IMR-90 (cell line): ENCODE results near the gene SORCS1. TPM values are rescaled to one million over a fixed set of nuclear protein-coding genes. Genes with fewer than 3 reads are reported as not detected.

Experiments used
- ATAC-seq: fragments of 200-7000 bp; cut with Tn5 transposase; 2 replicates; pipeline ENCODE4 v1.9.1; 2020; ENCODE audit warnings: low read depth, mild to moderate bottlenecking, moderate library complexity
- BruUV-seq: library from RNA; stranded (reverse); fragments of 400-500 nt; replicated peaks from 2 replicates; lab custom pipeline; 2021; lab: Mats Ljungman, UMichigan
- CTCF ChIA-PET: fragments of 300-600 bp; formaldehyde crosslinking; extraction: SDS; loops from one replicate; lab custom pipeline; 2021; ENCODE audit warnings: antibody characterized with exemption; lab: Yijun Ruan, JAX
- POLR2A ChIA-PET: fragments of 300-600 bp; sonication (Branson Sonifier 250); formaldehyde crosslinking; loops from one replicate; lab custom pipeline; 2022; ENCODE audit warnings: antibody characterized with exemption; ENCODE audit not compliant: unreplicated experiment; lab: Charles Lee
- DNase-seq: peaks from one replicate; pipeline ENCODE4 v3.0.0; 2013
- H2AFZ ChIP-seq: replicated peaks from 2 replicates; pipeline ENCODE3; 2013; ENCODE audit warnings: low read length, mild to moderate bottlenecking; ENCODE audit not compliant: poor library complexity
- H2AK5ac ChIP-seq: 2 replicates; pipeline ENCODE4 v1.6.1; 2013; ENCODE audit warnings: low read depth, low read length, inconsistent platforms
- H2AK9ac ChIP-seq: replicated peaks from 2 replicates; pipeline ENCODE3; 2013; ENCODE audit warnings: mild to moderate bottlenecking, low read depth, low read length, moderate library complexity; ENCODE audit not compliant: poor library complexity
- H2BK120ac ChIP-seq: 2 replicates; pipeline ENCODE4 v1.6.1; 2013; ENCODE audit warnings: low read depth, low read length, inconsistent platforms
- H2BK15ac ChIP-seq: 3 replicates; pipeline ENCODE4 v1.6.1; 2013; ENCODE audit warnings: low read depth, low read length, inconsistent platforms
- H2BK20ac ChIP-seq: 2 replicates; pipeline ENCODE4 v1.6.1; 2013; ENCODE audit warnings: low read depth, mild to moderate bottlenecking, inconsistent platforms, low read length, moderate library complexity
- H2BK5ac ChIP-seq: 2 replicates; pipeline ENCODE4 v1.6.1; 2013; ENCODE audit warnings: mild to moderate bottlenecking, low read depth, low read length, inconsistent platforms; ENCODE audit not compliant: poor library complexity, severe bottlenecking
- H3K14ac ChIP-seq: replicated peaks from 2 replicates; pipeline ENCODE4 v1.6.1; 2013; ENCODE audit warnings: low read depth, low read length, inconsistent platforms
- H3K18ac ChIP-seq: 2 replicates; pipeline ENCODE4 v1.6.1; 2013; ENCODE audit warnings: low read depth, low read length, control low read depth
- H3K23ac ChIP-seq: 2 replicates; pipeline ENCODE4 v1.6.1; 2013; ENCODE audit warnings: low read depth, low read length, inconsistent platforms
- H3K27ac ChIP-seq: 2 replicates; pipeline ENCODE4 v1.5.1; 2013; ENCODE audit warnings: mild to moderate bottlenecking, control low read depth, low read length; ENCODE audit not compliant: insufficient read depth
- H3K27me3 ChIP-seq: 2 replicates; pipeline ENCODE4 v1.6.1; 2013; ENCODE audit warnings: low read length; ENCODE audit not compliant: control insufficient read depth, insufficient read depth
- H3K36me3 ChIP-seq: 2 replicates; pipeline ENCODE4 v1.6.1; 2013; ENCODE audit warnings: low read length, mixed read lengths; ENCODE audit not compliant: control insufficient read depth, insufficient read depth
- H3K4ac ChIP-seq: 2 replicates; pipeline ENCODE4 v1.6.1; 2013; ENCODE audit warnings: low read depth, low read length, inconsistent platforms
- H3K4me1 ChIP-seq: 2 replicates; pipeline ENCODE4 v1.6.1; 2013; ENCODE audit warnings: low read length, mixed read lengths; ENCODE audit not compliant: control insufficient read depth, insufficient read depth
- H3K4me2 ChIP-seq: 2 replicates; pipeline ENCODE4 v1.6.1; 2013; ENCODE audit warnings: low read depth, mild to moderate bottlenecking, control low read depth, low read length, moderate library complexity
- H3K4me3 ChIP-seq: 2 replicates; pipeline ENCODE4 v1.5.1; 2013; ENCODE audit warnings: low read depth, mild to moderate bottlenecking, control low read depth, low read length, moderate library complexity; ENCODE audit not compliant: insufficient read depth
- H3K56ac ChIP-seq: 2 replicates; pipeline ENCODE4 v1.6.1; 2013; ENCODE audit warnings: low read length, inconsistent platforms; ENCODE audit not compliant: insufficient read depth; ENCODE audit errors: extremely low read depth
- H3K79me1 ChIP-seq, 2 experiments: 2 replicates each; pipeline ENCODE4 v1.6.1; 2013; ENCODE audit warnings: low read length in 2 of 2, inconsistent platforms in 1 of 2, low read depth in 1 of 2
- H3K9ac ChIP-seq: 2 replicates; pipeline ENCODE4 v1.6.1; 2013; ENCODE audit warnings: low read depth, low read length, control low read depth
- H3K9me1 ChIP-seq: 2 replicates; pipeline ENCODE4 v1.6.1; 2013; ENCODE audit warnings: low read length, inconsistent platforms; ENCODE audit not compliant: insufficient read depth
- H3K9me3 ChIP-seq: 2 replicates; pipeline ENCODE4 v1.6.1; 2013; ENCODE audit warnings: low read length; ENCODE audit not compliant: control insufficient read depth, insufficient read depth
- H4K20me1 ChIP-seq: 2 replicates; pipeline ENCODE4 v1.6.1; 2013; ENCODE audit warnings: low read length, inconsistent platforms; ENCODE audit not compliant: insufficient read depth
- H4K5ac ChIP-seq: 2 replicates; pipeline ENCODE4 v1.6.1; 2013; ENCODE audit warnings: mild to moderate bottlenecking, low read depth, low read length, control low read depth
- H4K8ac ChIP-seq, 2 experiments: 2 replicates each; pipeline ENCODE4 v1.6.1; 2013; ENCODE audit warnings: low read depth in 2 of 2, low read length in 2 of 2, control low read depth in 1 of 2, inconsistent platforms in 1 of 2
- H4K91ac ChIP-seq: 2 replicates; pipeline ENCODE4 v1.6.1; 2013; ENCODE audit warnings: low read depth, low read length, inconsistent platforms; ENCODE audit not compliant: insufficient read depth
- BHLHE40 ChIP-seq: fragments of 150-350 bp; IDR thresholded peaks from 2 replicates; pipeline ENCODE4 v1.6.1; 2016; ENCODE audit warnings: mild to moderate bottlenecking, low read depth, low read length
- CEBPB ChIP-seq: IDR thresholded peaks from 2 replicates; pipeline ENCODE4 v1.6.1; 2012; ENCODE audit warnings: low read depth, low read length, improper control_type of control experiment
- CHD1 ChIP-seq: IDR thresholded peaks from 2 replicates; pipeline ENCODE4 v1.6.1; 2012; ENCODE audit warnings: low read depth, low read length, improper control_type of control experiment
- CTCF ChIP-seq: conservative IDR thresholded peaks from 2 replicates; pipeline ENCODE4 v1.5.1; 2012; ENCODE audit warnings: mild to moderate bottlenecking, low read depth, low read length, improper control_type of control experiment
- FOS ChIP-seq: fragments of 150-350 bp; IDR thresholded peaks from 2 replicates; pipeline ENCODE4 v1.6.1; 2016; ENCODE audit warnings: low read depth, low read length
- MAFK ChIP-seq: IDR thresholded peaks from 2 replicates; pipeline ENCODE4 v1.6.1; 2012; ENCODE audit warnings: low read depth, low read length, improper control_type of control experiment
- MXI1 ChIP-seq: IDR thresholded peaks from 2 replicates; pipeline ENCODE4 v1.6.1; 2012; ENCODE audit warnings: low read depth, mild to moderate bottlenecking, low read length, moderate library complexity, borderline replicate concordance
- NFE2L2 ChIP-seq: fragments of 150-350 bp; IDR thresholded peaks from 2 replicates; pipeline ENCODE4 v1.6.1; 2016; ENCODE audit warnings: low read depth, mild to moderate bottlenecking, low read length
- RAD21 ChIP-seq: IDR thresholded peaks from 2 replicates; pipeline ENCODE4 v1.6.1; 2012; ENCODE audit warnings: low read length, improper control_type of control experiment
- RCOR1 ChIP-seq: IDR thresholded peaks from 2 replicates; pipeline ENCODE4 v1.6.1; 2012; ENCODE audit warnings: mild to moderate bottlenecking, low read length, improper control_type of control experiment; ENCODE audit not compliant: insufficient replicate concordance
- RFX5 ChIP-seq: IDR thresholded peaks from 2 replicates; pipeline ENCODE4 v1.8.0; 2012; ENCODE audit warnings: low read depth, mild to moderate bottlenecking, low read length, moderate library complexity
- SMC3 ChIP-seq: fragments of 150-350 bp; IDR thresholded peaks from 2 replicates; pipeline ENCODE4 v1.6.1; 2016; ENCODE audit warnings: low read depth, mild to moderate bottlenecking, antibody characterized with exemption, low read length, moderate library complexity
- USF2 ChIP-seq: fragments of 150-350 bp; IDR thresholded peaks from 2 replicates; pipeline ENCODE4 v1.6.1; 2017; ENCODE audit warnings: mild to moderate bottlenecking, antibody characterized with exemption, low read length, low read depth
- WGBS, 2 experiments: methylation state at CpG; one replicate each; pipeline versions ENCODE4 v1.1.5 to v1.1.7; 2013; ENCODE audit warnings: missing lambda C conversion rate in 2 of 2; ENCODE audit not compliant: insufficient read length in 1 of 2; ENCODE audit errors: extremely low coverage in 2 of 2; 5-methylcytosine and 5-hydroxymethylcytosine counted together
- dilution Hi-C: fragments of 300-500 bp; cut with HindIII; formaldehyde crosslinking; loops from one replicate; pipeline ENCODE4 v1.14.3; 2018; ENCODE audit warnings: low sequenced_read_pairs; ENCODE audit not compliant: unreplicated experiment
- in situ Hi-C: fragments of 300-500 bp; cut with MboI; formaldehyde crosslinking; loops from 3 replicates; pipeline ENCODE4 v1.14.3; 2019; ENCODE audit warnings: low sequenced_read_pairs, inconsistent platforms, mixed read lengths
- intact Hi-C: fragments of 100-400 bp; cut with micrococcal nuclease; formaldehyde crosslinking; loops from 2 replicates; pipeline ENCODE4 v1.10.0; 2022
- polyA plus RNA-seq, 3 experiments: library from polyadenylated mRNA; depleted of rRNA; stranded (reverse); fragments of >200 nt; gene quantifications; 2 replicates each; pipeline ENCODE4 v1.2.3, GENCODE V29; 2012; ENCODE audit warnings: low replicate concordance in 1 of 3
- total RNA-seq: library from RNA; depleted of rRNA; stranded (reverse); fragments of >200 nt; gene quantifications from 2 replicates; pipeline ENCODE4 v1.2.3, GENCODE V29; 2012

The SORCS1 gene
- total and polyA plus RNA-seq, 2 of the 4 experiments (the other 2 are of a cell fraction) = under 0.01 TPM; not detected in 1

GRCh38 chr10:106825576-106826364 lies 338.7 kb downstream of the SORCS1 start:
- dilution Hi-C loops = no loop called here

More at GRCh38 chr10:106825576-106826364, 338.7 kb downstream of the SORCS1 start:
- no peak overlapping the region for H3K4ac ChIP-seq
- no peak overlapping the region for H2AFZ ChIP-seq
- no peak for TF ChIP-seq USF2
- TF ChIP-seq RFX5 = no peak
- TF ChIP-seq SMC3 = no peak
- TF ChIP-seq CHD1 = no peak
- no peak for TF ChIP-seq CTCF
- no peak for TF ChIP-seq FOS
- no peak for TF ChIP-seq BHLHE40
- TF ChIP-seq RCOR1 = no peak
- no peak for TF ChIP-seq MAFK
- TF ChIP-seq NFE2L2 = no peak
- TF ChIP-seq CEBPB = no peak
- TF ChIP-seq MXI1 = no peak
- no peak for TF ChIP-seq RAD21
- no peaks in the 10 kb centered on the region for H3K36me3 ChIP-seq
- H3K56ac ChIP-seq = no peak overlapping the region
- H4K20me1 ChIP-seq = no peaks in the 10 kb centered on the region
- H3K27ac ChIP-seq = no peak overlapping the region
- no peak overlapping the region for H3K4me3 ChIP-seq
- intact Hi-C loops = no loop called here
- H3K9me1 ChIP-seq = no peaks in the 10 kb centered on the region
- ATAC-seq = no peak
- no peak overlapping the region for H4K5ac ChIP-seq
- DNase-seq = no peak
- no peak overlapping the region for H3K9ac ChIP-seq
- CTCF ChIA-PET = no interaction called here
- no peak overlapping the region for H4K91ac ChIP-seq
- H3K4me1 ChIP-seq = no peaks in the 10 kb centered on the region
- H2BK5ac ChIP-seq = no peak overlapping the region
- H2AK9ac ChIP-seq = no peak overlapping the region
- in situ Hi-C loops = no loop called here
- BruUV-seq = no TSS peak
- H3K18ac ChIP-seq = no peak overlapping the region
- H3K14ac ChIP-seq = no peak overlapping the region
- H3K79me1 ChIP-seq = no peaks in the 10 kb centered on the region
- no peak overlapping the region for H2BK20ac ChIP-seq
- H2BK15ac ChIP-seq = no peak overlapping the region
- WGBS, 2 experiments = 58% methylated on average over 2 of the region's 10 CpGs; no CpG with 5 or more reads in 1 of the 2 experiments
- peaks cover 3% of the 10 kb centered on the region; the same call in 1 of the 2 replicates for H3K9me3 ChIP-seq
- POLR2A ChIA-PET = no interaction called here
- no peaks in the 10 kb centered on the region for H3K27me3 ChIP-seq
- H3K4me2 ChIP-seq = no peak overlapping the region
- no peak overlapping the region for H2AK5ac ChIP-seq
- no peak overlapping the region for H2BK120ac ChIP-seq
- no peak overlapping the region for H4K8ac ChIP-seq
- H3K23ac ChIP-seq = no peak overlapping the region
